Activated naive CD4-positive, alpha-beta T cell treated with anti-CD3 and anti-CD28 coated beads for 36 hours (primary cell): Measurements from ENCODE around the gene EPS8. TPM values are rescaled to one million over a fixed set of nuclear protein-coding genes. Genes with fewer than 3 reads are reported as not detected.

Source experiments
- CTCF ChIA-PET: fragments of 350-600 bp; sonication (Branson Sonifier 250); formaldehyde crosslinking; loops from one replicate; lab custom pipeline; 2021; ENCODE audit warnings: antibody characterized with exemption; lab: Charles Lee
- DNase-seq: peaks from one replicate; pipeline ENCODE4 v3.0.0-alpha.2; 2020
- H3K27ac Mint-ChIP-seq: one replicate; pipeline ENCODE4 v1.8.0; 2021; ENCODE audit warnings: mild to moderate bottlenecking, mixed read lengths
- H3K27me3 Mint-ChIP-seq: one replicate; pipeline ENCODE4 v1.8.0; 2021; ENCODE audit warnings: low read depth, mixed read lengths
- H3K36me3 Mint-ChIP-seq: one replicate; pipeline ENCODE4 v1.8.0; 2021; ENCODE audit warnings: low read depth, mixed read lengths
- H3K4me1 Mint-ChIP-seq: one replicate; pipeline ENCODE4 v1.8.0; 2021; ENCODE audit warnings: low read depth, mixed read lengths
- H3K4me3 Mint-ChIP-seq: one replicate; pipeline ENCODE4 v1.8.0; 2021; ENCODE audit warnings: mild to moderate bottlenecking, moderate library complexity, mixed read lengths
- H3K9me3 Mint-ChIP-seq: one replicate; pipeline ENCODE4 v1.8.0; 2021; ENCODE audit warnings: mixed read lengths
- intact Hi-C: fragments of 100-400 bp; cut with micrococcal nuclease; formaldehyde crosslinking; loops from one replicate; pipeline ENCODE4 v1.15.1; 2023
- total RNA-seq, 2 experiments: library from RNA; stranded (reverse); gene quantifications; one replicate each; pipeline ENCODE4 v1.2.3, GENCODE V29; 2021

The EPS8 gene
- total RNA-seq, 2 experiments from 2014 or later: 3.2 to 5.6 TPM

DNA sequence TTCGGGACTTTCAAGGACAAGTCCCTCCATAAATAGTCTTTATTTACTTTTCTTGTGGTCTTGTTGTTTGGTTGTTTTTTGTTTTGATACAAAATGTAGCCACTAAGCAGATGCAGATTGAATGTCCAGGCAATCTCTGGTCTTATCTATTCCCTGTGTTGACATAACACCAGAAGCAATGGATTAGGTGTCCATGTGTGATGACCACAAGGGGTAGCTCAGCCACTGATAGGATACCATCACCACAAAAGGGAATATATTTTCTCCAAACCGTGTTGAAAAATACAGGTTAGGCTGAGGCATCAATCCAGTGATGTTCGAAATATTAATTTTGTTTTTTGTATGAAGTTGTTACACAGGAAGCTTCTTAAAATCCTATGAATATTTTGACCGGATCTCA, 196.3 kb downstream of the EPS8 start:
- Mint-ChIP-seq H3K36me3 (no peaks in the 10 kb centered on the region), H3K9me3 (no peaks in the 10 kb centered on the region), H3K4me1 (peaks cover 8% of the 10 kb centered on the region), H3K27ac (no peak overlapping the region), H3K4me3 (no peak overlapping the region), H3K27me3 (no peaks in the 10 kb centered on the region)
- intact Hi-C loops: loop anchor here (5.0 kb wide), 2 partner anchors 109 to 179 kb away; no protein-coding TSS in a partner anchor
- DNase-seq: no peak
- CTCF ChIA-PET: interaction anchor here (1.6 to 4.4 kb wide), 3 partner anchors 8 to 264 kb away, joined by 6 to 66 read pairs (median 11); no protein-coding TSS in a partner anchor

DNA sequence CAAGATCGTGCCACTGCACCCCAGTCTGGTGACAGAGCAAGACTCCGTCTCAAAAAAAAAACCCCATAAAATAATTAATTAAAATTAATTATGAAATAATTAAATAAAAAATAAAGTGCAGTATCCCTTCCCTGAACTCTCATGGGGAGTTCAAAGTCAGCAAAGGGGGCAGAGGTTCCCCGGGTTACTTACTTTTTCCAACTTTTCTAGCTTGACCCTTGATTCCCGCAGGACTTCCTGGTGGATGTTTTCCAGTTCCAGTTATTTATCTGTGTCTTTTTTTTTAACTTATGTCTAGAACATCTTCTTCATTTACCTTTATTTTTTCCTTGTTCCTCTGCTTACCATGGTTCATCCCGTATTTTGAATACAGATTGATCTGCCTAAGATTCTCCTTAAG, 197.4 kb downstream of the EPS8 start:
- intact Hi-C loops: loop anchor here (5.0 kb wide), 2 partner anchors 110 to 180 kb away; no protein-coding TSS in a partner anchor
- CTCF ChIA-PET: interaction anchor here (1.3 to 4.4 kb wide), 5 partner anchors 60 to 307 kb away, joined by 3 to 66 read pairs (median 11); no protein-coding TSS in a partner anchor
- no peaks in the 10 kb centered on the region for H3K9me3 Mint-ChIP-seq
- H3K36me3 Mint-ChIP-seq: no peaks in the 10 kb centered on the region
- H3K27me3 Mint-ChIP-seq: no peaks in the 10 kb centered on the region
- no peak overlapping the region for H3K4me3 Mint-ChIP-seq
- no peak overlapping the region for H3K27ac Mint-ChIP-seq
- DNase-seq: no peak
- H3K4me1 Mint-ChIP-seq: peaks cover 8% of the 10 kb centered on the region

DNA sequence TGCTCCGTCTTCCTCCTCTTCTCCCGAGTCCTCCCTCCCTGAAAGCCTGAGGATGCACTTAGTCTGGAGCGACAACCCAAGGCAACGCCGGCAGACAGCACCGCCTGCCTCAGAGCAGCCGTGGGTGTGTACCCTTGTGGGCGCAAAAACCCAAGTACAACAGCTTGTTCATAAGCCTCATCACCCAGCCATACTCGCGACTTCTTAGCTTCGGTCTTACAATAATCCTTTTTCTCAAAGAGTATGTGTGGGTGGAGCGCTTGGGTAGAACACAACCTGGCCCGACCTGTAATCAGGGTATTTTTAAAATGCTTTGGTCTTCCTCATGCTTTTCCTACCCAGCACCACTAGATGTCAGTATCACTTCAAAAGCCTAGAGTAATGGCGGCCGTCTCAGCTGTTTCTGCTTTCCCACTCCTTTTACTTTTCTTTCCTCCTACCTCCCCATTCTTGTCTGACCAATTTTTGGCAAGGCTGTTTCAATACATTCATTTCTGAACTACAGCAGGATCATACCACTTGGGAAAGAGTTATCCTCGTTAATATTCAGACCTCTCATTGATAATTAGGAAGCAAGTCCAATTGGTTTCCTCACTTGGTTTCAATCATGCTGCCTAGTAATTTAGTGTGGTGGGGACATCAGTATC, 198.9 kb downstream of the EPS8 start:
- CTCF ChIA-PET: interaction anchor here (0.7 to 4.9 kb wide), 26 partner anchors 9 to 330 kb away, joined by 3 to 66 read pairs (median 4); no protein-coding TSS in a partner anchor
- peak overlapping the region; percentile 8 for H3K27ac Mint-ChIP-seq

DNA sequence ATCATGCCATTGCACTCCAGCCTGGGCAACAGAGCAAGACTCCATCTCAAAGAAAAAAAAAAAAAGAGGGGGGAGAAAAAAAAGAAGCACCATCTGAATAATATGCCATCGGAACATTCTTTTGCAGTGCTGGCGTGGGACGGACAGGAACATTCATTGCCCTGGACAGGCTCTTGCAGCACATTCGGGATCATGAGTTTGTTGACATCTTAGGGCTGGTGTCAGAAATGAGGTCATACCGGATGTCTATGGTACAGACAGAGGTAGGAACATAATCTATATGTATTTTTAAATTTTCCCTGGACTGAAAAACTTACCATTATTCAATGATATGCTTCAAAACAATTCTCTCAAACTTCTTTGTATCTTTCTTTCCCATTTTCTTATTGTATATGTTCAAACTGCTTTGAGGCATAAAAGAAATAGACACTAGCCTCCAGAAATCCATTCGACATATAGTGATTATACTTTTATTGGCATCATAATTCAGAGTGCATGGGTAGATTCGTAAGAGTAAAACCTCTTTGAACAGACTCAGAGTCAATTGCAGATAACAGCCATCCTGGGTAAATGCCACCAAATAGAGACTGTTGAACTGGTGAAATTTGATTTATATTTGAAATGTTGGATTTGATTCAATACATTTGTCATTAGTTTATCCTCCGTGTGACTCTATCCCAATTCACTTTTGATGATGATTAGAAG, 199.7 kb downstream of the EPS8 start:
- Mint-ChIP-seq H3K9me3 (no peaks in the 10 kb centered on the region), H3K27ac (no peak overlapping the region)

More for the DNA sequence above, 198.9 kb downstream of the EPS8 start:
- Mint-ChIP-seq H3K36me3 (no peaks in the 10 kb centered on the region), H3K27me3 (no peaks in the 10 kb centered on the region), H3K4me1 (peaks cover 8% of the 10 kb centered on the region), H3K9me3 (no peaks in the 10 kb centered on the region), H3K4me3 (peak overlapping the region; percentile 71)
- intact Hi-C loops: loop anchor here (1.0 to 5.0 kb wide), 6 partner anchors 112 to 309 kb away; partner anchors contain the start of genes EPS8 and STRAP
- DNase-seq: peak; percentile 63

DNA sequence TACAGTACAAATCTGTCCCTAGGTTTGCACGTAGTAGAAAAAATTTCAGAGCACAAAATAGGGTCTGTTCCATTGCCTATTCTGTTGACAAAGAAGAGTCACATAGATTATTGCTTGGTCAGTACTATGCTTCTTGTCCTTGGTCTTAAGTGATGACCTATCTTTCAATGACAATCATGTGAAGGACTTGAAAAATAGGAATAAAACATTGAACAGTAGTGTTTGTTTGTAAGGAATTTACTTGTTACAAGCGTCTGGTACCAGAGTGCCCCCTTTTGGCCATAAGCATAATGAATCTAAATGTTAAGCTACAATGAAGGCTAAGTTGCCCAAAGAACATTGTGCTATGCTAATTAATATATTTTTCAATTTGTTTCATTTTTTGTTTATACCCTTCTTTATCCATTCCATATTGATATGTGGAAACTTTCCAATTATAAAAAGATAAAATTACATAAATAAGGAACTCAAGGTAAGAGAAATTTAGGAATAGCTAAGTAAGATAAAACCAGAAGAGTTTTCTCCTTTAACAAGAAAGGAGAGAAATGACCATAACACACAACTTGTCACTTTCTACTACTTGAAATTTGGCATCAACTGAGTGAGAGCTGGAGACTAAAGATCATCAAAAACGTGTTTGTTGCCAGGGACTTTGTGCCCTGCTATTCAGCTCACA, 204.7 kb downstream of the EPS8 start:
- H3K4me3 Mint-ChIP-seq: no peak overlapping the region
- H3K4me1 Mint-ChIP-seq: peaks cover 12% of the 10 kb centered on the region
- peak; percentile 58 for DNase-seq
- no peak overlapping the region for H3K27ac Mint-ChIP-seq
- no peaks in the 10 kb centered on the region for H3K27me3 Mint-ChIP-seq
- intact Hi-C loops: loop anchor here (1.0 to 5.0 kb wide), 4 partner anchors 52 to 432 kb away; no protein-coding TSS in a partner anchor
- H3K9me3 Mint-ChIP-seq: no peaks in the 10 kb centered on the region
- H3K36me3 Mint-ChIP-seq: peaks cover 3% of the 10 kb centered on the region
- CTCF ChIA-PET: interaction anchor here (0.5 to 11.7 kb wide), 44 partner anchors 8 to 1874 kb away, joined by 3 to 460 read pairs (median 6); partner anchors contain the start of gene EPS8

More for the DNA sequence above, 199.7 kb downstream of the EPS8 start:
- Mint-ChIP-seq H3K27me3 (no peaks in the 10 kb centered on the region), H3K4me1 (peaks cover 8% of the 10 kb centered on the region), H3K4me3 (peak overlapping the region; percentile 71), H3K36me3 (no peaks in the 10 kb centered on the region)
- CTCF ChIA-PET: interaction anchor here (0.5 to 6.5 kb wide), 24 partner anchors 9 to 331 kb away, joined by 3 to 76 read pairs (median 4); no protein-coding TSS in a partner anchor
- no peak for DNase-seq
- intact Hi-C loops: loop anchor here (1.0 to 5.0 kb wide), 6 partner anchors 113 to 310 kb away; partner anchors contain the start of genes EPS8 and STRAP

DNA sequence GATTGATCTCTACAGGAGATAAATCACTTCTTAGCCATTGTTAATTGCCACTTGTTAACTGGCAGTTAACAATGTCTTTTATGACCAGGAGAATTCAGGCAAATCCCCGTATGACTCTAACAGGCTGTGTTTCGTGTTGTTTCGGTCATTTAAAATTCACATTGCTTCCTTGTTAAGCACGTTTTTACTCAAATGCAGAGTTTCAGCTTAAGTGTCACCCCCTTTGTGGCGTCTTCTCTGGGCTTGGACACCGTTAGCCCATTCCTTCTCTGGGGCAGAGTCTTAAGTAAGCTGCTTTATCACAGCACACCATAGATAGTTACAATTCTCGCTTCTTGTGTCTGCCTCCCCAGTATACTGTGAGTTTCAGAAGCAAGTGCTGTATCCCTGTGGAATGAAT, 205.4 kb downstream of the EPS8 start:
- intact Hi-C loops: loop anchor here (1.0 to 5.0 kb wide), 4 partner anchors 52 to 432 kb away; no protein-coding TSS in a partner anchor
- DNase-seq: no peak
- Mint-ChIP-seq H3K27me3 (no peaks in the 10 kb centered on the region), H3K36me3 (peaks cover 3% of the 10 kb centered on the region), H3K27ac (no peak overlapping the region), H3K4me3 (no peak overlapping the region), H3K9me3 (no peaks in the 10 kb centered on the region), H3K4me1 (peaks cover 15% of the 10 kb centered on the region)
- CTCF ChIA-PET: interaction anchor here (1.0 to 11.7 kb wide), 19 partner anchors 9 to 314 kb away, joined by 3 to 460 read pairs (median 9); no protein-coding TSS in a partner anchor

DNA sequence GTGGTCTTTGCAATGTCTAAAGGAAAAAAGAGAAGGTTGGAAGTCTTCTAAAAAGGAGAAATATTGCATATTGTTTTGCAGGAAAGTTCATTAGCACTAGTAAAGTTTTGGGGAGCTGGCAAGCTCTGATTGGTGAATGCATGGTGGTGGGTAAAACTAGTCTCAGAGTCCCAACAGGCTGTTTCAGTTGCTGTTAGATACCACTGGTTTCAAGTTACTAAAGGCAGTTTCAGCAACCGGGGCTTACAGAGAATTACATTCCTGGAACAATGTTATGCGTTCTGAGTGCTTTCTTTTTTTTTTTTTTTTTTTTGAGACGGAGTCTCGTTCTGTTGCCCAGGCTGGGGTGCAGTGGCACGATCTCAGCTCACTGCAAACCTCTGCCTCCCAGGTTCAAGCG, 208.2 kb downstream of the EPS8 start:
- intact Hi-C loops: loop anchor here (5.0 kb wide), 1 partner anchor 429 kb away; no protein-coding TSS in a partner anchor
- H3K36me3 Mint-ChIP-seq: peaks cover 3% of the 10 kb centered on the region

DNA sequence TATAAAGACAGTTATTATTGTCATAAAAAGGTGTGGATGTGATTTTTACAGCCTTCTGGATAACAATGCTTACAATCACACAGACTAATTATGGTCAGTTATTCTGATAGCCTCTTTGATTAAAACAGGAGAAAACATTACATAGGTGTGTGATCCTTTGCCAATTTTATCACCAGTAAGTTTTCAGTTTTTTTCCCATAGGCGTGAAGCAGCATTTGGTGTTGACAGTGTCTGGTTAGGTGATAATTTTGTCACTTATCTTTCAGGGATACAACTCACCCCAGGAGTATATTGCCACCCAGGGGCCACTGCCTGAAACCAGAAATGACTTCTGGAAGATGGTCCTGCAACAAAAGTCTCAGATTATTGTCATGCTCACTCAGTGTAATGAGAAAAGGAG, 208.8 kb downstream of the EPS8 start:
- Mint-ChIP-seq H3K4me3 (no peak overlapping the region), H3K36me3 (peaks cover 3% of the 10 kb centered on the region), H3K27me3 (no peaks in the 10 kb centered on the region), H3K27ac (no peak overlapping the region), H3K9me3 (no peaks in the 10 kb centered on the region), H3K4me1 (peaks cover 27% of the 10 kb centered on the region)
- intact Hi-C loops: loop anchor here (1.0 to 5.0 kb wide), 3 partner anchors 48 to 428 kb away; no protein-coding TSS in a partner anchor
- CTCF ChIA-PET: interaction anchor here (0.9 to 11.7 kb wide), 7 partner anchors 10 to 304 kb away, joined by 3 to 460 read pairs (median 4); no protein-coding TSS in a partner anchor
- DNase-seq: peak; percentile 66

More for the DNA sequence above, 208.2 kb downstream of the EPS8 start:
- Mint-ChIP-seq H3K27ac (no peak overlapping the region), H3K4me1 (peaks cover 21% of the 10 kb centered on the region), H3K9me3 (no peaks in the 10 kb centered on the region), H3K27me3 (no peaks in the 10 kb centered on the region), H3K4me3 (no peak overlapping the region)
- CTCF ChIA-PET: interaction anchor here (0.6 to 11.7 kb wide), 7 partner anchors 9 to 56 kb away, joined by 3 to 460 read pairs (median 3); no protein-coding TSS in a partner anchor
- no peak for DNase-seq

DNA sequence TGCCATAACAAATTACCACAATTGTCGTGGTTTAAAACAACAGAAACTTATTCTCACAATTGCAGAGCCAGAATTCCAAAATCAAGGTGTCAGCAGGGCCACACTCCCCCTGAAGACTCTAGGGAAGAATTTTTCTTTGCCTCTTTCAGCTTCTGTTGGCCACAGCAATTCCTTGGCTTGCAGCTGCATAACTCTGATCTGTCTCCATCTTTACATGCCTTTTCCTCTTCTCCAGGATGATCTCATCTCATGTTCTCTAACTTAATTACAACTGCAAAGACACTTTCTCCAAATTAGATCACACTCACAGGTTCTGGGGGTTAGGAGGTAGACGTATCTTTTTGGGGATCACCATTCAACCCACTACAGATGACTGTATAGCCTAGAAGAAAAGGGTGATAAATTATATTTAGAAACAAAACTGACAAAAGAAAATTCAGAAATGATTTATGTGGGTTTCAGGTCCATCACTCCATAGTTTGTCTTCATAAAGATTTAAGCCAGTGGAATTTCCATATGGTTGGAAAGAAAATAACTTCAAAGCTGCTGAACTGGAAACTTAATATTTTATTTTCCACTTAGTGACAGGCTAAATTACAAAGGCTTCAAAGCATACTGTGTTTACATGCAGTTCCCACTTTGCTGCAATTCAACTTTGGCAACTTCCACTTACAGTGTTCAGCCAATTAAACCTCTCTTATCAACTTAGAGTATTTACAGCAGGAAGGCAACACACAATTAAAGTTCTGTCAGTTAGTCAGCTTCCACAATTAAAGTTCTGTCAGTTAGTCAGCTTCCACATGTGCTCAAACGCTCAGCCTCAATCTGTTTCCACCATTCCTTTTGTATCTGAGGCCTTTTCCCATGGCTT, 213.3 kb downstream of the EPS8 start:
- H3K4me3 Mint-ChIP-seq: no peak overlapping the region
- DNase-seq: no peak
- no peaks in the 10 kb centered on the region for H3K9me3 Mint-ChIP-seq
- intact Hi-C loops: no loop called here
- peaks cover 3% of the 10 kb centered on the region for H3K36me3 Mint-ChIP-seq
- peak overlapping the region; percentile 48 for H3K27ac Mint-ChIP-seq
- H3K4me1 Mint-ChIP-seq: peaks cover 53% of the 10 kb centered on the region
- CTCF ChIA-PET: interaction anchor here (1.0 to 3.2 kb wide), 4 partner anchors 9 to 52 kb away, joined by 3 to 19 read pairs (median 4); no protein-coding TSS in a partner anchor
- H3K27me3 Mint-ChIP-seq: no peaks in the 10 kb centered on the region

DNA sequence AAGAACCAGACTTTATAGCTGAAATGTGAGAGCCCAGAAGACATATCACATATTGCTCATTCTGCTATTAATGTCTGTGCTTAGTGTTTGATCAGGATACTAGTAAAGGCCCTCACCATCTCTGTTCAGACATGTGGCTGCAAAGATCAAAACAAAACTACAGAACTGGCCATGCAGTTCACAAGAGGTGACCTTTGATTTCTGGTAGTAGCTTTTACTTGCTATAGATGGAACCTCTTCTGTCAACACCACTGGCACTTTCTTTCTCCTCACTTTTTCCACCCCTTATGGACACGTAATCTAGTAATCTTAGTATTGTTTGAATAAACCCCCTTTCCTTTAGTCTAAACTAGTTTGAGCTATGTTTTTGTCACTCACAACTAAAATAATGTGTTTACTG, 214.8 kb downstream of the EPS8 start:
- intact Hi-C loops: loop anchor here (5.0 kb wide), 3 partner anchors 752 to 1352 kb away; no protein-coding TSS in a partner anchor
- Mint-ChIP-seq H3K27me3 (no peaks in the 10 kb centered on the region), H3K27ac (no peak overlapping the region)

More for the DNA sequence above, 214.8 kb downstream of the EPS8 start:
- Mint-ChIP-seq H3K4me1 (peaks cover 56% of the 10 kb centered on the region), H3K36me3 (no peaks in the 10 kb centered on the region), H3K4me3 (no peak overlapping the region), H3K9me3 (no peaks in the 10 kb centered on the region)
- no peak for DNase-seq
- CTCF ChIA-PET: interaction anchor here (0.7 to 3.2 kb wide), 6 partner anchors 10 to 42 kb away, joined by 3 to 19 read pairs (median 4); no protein-coding TSS in a partner anchor
